NCI-H2227 (cell line): ENCODE measurements around the gene VSTM2L.
A peak's percentile ranks its signal among the peaks of the same experiment; 100 is the strongest.
"Not testable (repeated sequence)": the region's sequence is repeated elsewhere in the genome, so short reads cannot be mapped to it uniquely, and the experiment has no call there.

ENCODE experiments used
- DNase-seq: peaks from one replicate; lab custom pipeline; 2025; ENCODE audit not compliant: unreplicated experiment; lab: John Stamatoyannopoulos, UW

VSTM2L gene

GRCh38 chr20:37961066-37961465, 58.1 kb downstream of the VSTM2L start:
- DNase-seq: no peak

GRCh38 chr20:37963483-37963882, 60.6 kb downstream of the VSTM2L start:
- not testable (repeated sequence) for DNase-seq

GRCh38 chr20:37968841-37969401, 66.0 kb downstream of the VSTM2L start:
- no peak for DNase-seq

GRCh38 chr20:37969949-37970855, 67.3 kb downstream of the VSTM2L start:
- DNase-seq: no peak

GRCh38 chr20:37970856-37971245, 67.9 kb downstream of the VSTM2L start:
- DNase-seq: no peak

GRCh38 chr20:37971561-37972127, 68.7 kb downstream of the VSTM2L start:
- DNase-seq: no peak

- no peak for DNase-seq
These were observed 69.5 kb downstream of the VSTM2L start for GRCh38 chr20:37972256-37973058.

- no peak for DNase-seq
These were observed 70.4 kb downstream of the VSTM2L start for GRCh38 chr20:37973059-37973910.

- DNase-seq: peak; percentile 46
These were observed 74.0 kb downstream of the VSTM2L start for GRCh38 chr20:37976887-37977286.

GRCh38 chr20:37977338-37977737, 74.4 kb downstream of the VSTM2L start:
- DNase-seq: no peak

- DNase-seq: no peak
These were observed 74.9 kb downstream of the VSTM2L start for GRCh38 chr20:37977786-37978185.

GRCh38 chr20:37979021-37979985, 76.4 kb downstream of the VSTM2L start:
- DNase-seq: no peak

GRCh38 chr20:37980383-37980782, 77.5 kb downstream of the VSTM2L start:
- DNase-seq: no peak

GRCh38 chr20:37980876-37981275, 77.9 kb downstream of the VSTM2L start:
- no peak for DNase-seq

GRCh38 chr20:37981568-37981967, 78.6 kb downstream of the VSTM2L start:
- DNase-seq: no peak

- no peak for DNase-seq
These were observed 80.4 kb downstream of the VSTM2L start for GRCh38 chr20:37983286-37983685.

GRCh38 chr20:37984018-37984785, 81.3 kb downstream of the VSTM2L start:
- no peak for DNase-seq

- no peak for DNase-seq
These were observed 83.3 kb downstream of the VSTM2L start for GRCh38 chr20:37986044-37986858.
